ENCODE results near the gene CUL1. TPM values are rescaled to one million over a fixed set of nuclear protein-coding genes. Genes with fewer than 3 reads are reported as not detected.

Gene CUL1
- total RNA-seq, 4 donors from 2014 or later: 24.5 to 56.6 (median 45.9) TPM

GRCh38 chr7:148711191-148712102 is 12.7 kb downstream of the CUL1 start:
- DNase-seq: no peak
- peaks cover 0 to 84% (median 8%) of the 10 kb centered on the region in 3 donors for H3K4me1 ChIP-seq

GRCh38 chr7:148712678-148713329 is 14.1 kb downstream of the CUL1 start:
- DNase-seq: no peak

More at GRCh38 chr7:148711191-148712102, 12.7 kb downstream of the CUL1 start:
- Histone ChIP-seq H3K27me3 (no peaks in the 10 kb centered on the region), H3K27ac (no peak overlapping the region), H3K36me3 (no peaks in the 10 kb centered on the region), H3K9me3 (no peaks in the 10 kb centered on the region), H3K4me3 (no peak overlapping the region)
- WGBS, 2 donors: 78 to 79% methylated on average over 16 of the region's 16 CpGs
- TF ChIP-seq CTCF (IDR thresholded peaks at IDR 0.05) (no peak), POLR2A (IDR thresholded peaks at IDR 0.05) (no peak)
- intact Hi-C loops (cut with DNase I): no loop called here

GRCh38 chr7:148714498-148714897 is 15.8 kb downstream of the CUL1 start:
- no peak for DNase-seq
- 58 to 62% methylated on average over 2 of the region's 2 CpGs for WGBS, 2 donors
- intact Hi-C loops (cut with DNase I): no loop called here
- no peak overlapping the region for H3K4me3 ChIP-seq
- TF ChIP-seq CTCF (IDR thresholded peaks at IDR 0.05) (no peak), POLR2A (IDR thresholded peaks at IDR 0.05) (no peak)
- no peaks in the 10 kb centered on the region for H3K27me3 ChIP-seq
- H3K9me3 ChIP-seq: no peaks in the 10 kb centered on the region
- no peak overlapping the region for H3K27ac ChIP-seq
- H3K4me1 ChIP-seq: peaks cover 0 to 83% (median 5%) of the 10 kb centered on the region in 3 donors
- H3K36me3 ChIP-seq: no peaks in the 10 kb centered on the region

More at GRCh38 chr7:148712678-148713329, 14.1 kb downstream of the CUL1 start:
- 63 to 75% methylated on average over 4 of the region's 4 CpGs for WGBS, 2 donors
- TF ChIP-seq POLR2A (IDR thresholded peaks at IDR 0.05) (no peak), CTCF (IDR thresholded peaks at IDR 0.05) (no peak)
- Histone ChIP-seq H3K27me3 (no peaks in the 10 kb centered on the region), H3K27ac (no peak overlapping the region), H3K9me3 (no peaks in the 10 kb centered on the region), H3K4me1 (peaks cover 0 to 84% (median 5%) of the 10 kb centered on the region in 3 donors), H3K4me3 (no peak overlapping the region), H3K36me3 (no peaks in the 10 kb centered on the region)
- intact Hi-C loops (cut with DNase I): no loop called here

- Histone ChIP-seq H3K27ac (no peak overlapping the region), H3K4me1 (peaks cover 0 to 88% (median 5%) of the 10 kb centered on the region in 3 donors), H3K4me3 (no peak overlapping the region), H3K27me3 (no peaks in the 10 kb centered on the region), H3K9me3 (no peaks in the 10 kb centered on the region), H3K36me3 (no peaks in the 10 kb centered on the region)
- intact Hi-C loops (cut with DNase I): no loop called here
- 76 to 83% methylated on average over 6 of the region's 6 CpGs for WGBS, 2 donors
- DNase-seq: no peak
- no peak for TF ChIP-seq CTCF (IDR thresholded peaks at IDR 0.05)
- no peak for TF ChIP-seq POLR2A (IDR thresholded peaks at IDR 0.05)
Observed at GRCh38 chr7:148715027-148715426, 16.3 kb downstream of the CUL1 start.

GRCh38 chr7:148717266-148717793 is 18.6 kb downstream of the CUL1 start:
- H3K4me3 ChIP-seq: no peak overlapping the region
- DNase-seq: no peak
- H3K9me3 ChIP-seq: no peaks in the 10 kb centered on the region
- intact Hi-C loops (cut with DNase I): no loop called here
- peak overlapping the region in 2 of 4 donors; percentile 15 to 31 for H3K27ac ChIP-seq
- H3K4me1 ChIP-seq: peaks cover 2 to 92% (median 13%) of the 10 kb centered on the region in 3 donors
- H3K36me3 ChIP-seq: no peaks in the 10 kb centered on the region
- H3K27me3 ChIP-seq: no peaks in the 10 kb centered on the region
- WGBS, 2 donors: 77 to 86% methylated on average over 12 of the region's 12 CpGs
- no peak for TF ChIP-seq POLR2A (IDR thresholded peaks at IDR 0.05)
- no peak for TF ChIP-seq CTCF (IDR thresholded peaks at IDR 0.05)
